H1 (cell line): ENCODE data around the gene GPBP1. TPM values are rescaled to one million over a fixed set of nuclear protein-coding genes. Genes with fewer than 3 reads are reported as not detected.
"Not testable (repeated sequence)": the region's sequence is repeated elsewhere in the genome, so short reads cannot be mapped to it uniquely, and the experiment has no call there.

ENCODE experiments used
- CTCF ChIA-PET: fragments of 300-600 bp; sonication (Branson Sonifier 250); formaldehyde crosslinking; loops from one replicate; lab custom pipeline; 2021; ENCODE audit not compliant: partially characterized antibody; lab: Charles Lee
- POLR2A ChIA-PET: fragments of 300-600 bp; sonication (Branson Sonifier 250); formaldehyde crosslinking; loops from one replicate; lab custom pipeline; 2021; ENCODE audit warnings: inconsistent platforms; ENCODE audit not compliant: partially characterized antibody; lab: Charles Lee
- DNase-seq, 2 experiments: peaks; one replicate each; pipeline versions ENCODE4 v3.0.0 to v3.0.0-alpha.2; 2010 to 2022; ENCODE audit warnings: low spot score in 2 of 2, low read depth in 1 of 2, mixed read lengths in 1 of 2
- FAIRE-seq: peaks from 2 replicates; lab custom pipeline; 2011; peaks lifted over from hg19 to GRCh38; lab: Jason Lieb, UNC
- H2AFZ ChIP-seq: 2 replicates; pipeline ENCODE4 v1.8.1; 2012; ENCODE audit warnings: low read length, inconsistent platforms
- H2AK5ac ChIP-seq: 2 replicates; pipeline ENCODE4 v1.6.1; 2013; ENCODE audit warnings: low read depth, low read length
- H2BK120ac ChIP-seq: replicated peaks from 2 replicates; pipeline ENCODE3; 2013; ENCODE audit warnings: low read depth, low read length, inconsistent platforms
- H2BK12ac ChIP-seq: 2 replicates; pipeline ENCODE4 v1.6.1; 2013; ENCODE audit warnings: low read depth, low read length
- H2BK15ac ChIP-seq: 2 replicates; pipeline ENCODE4 v1.6.1; 2013; ENCODE audit warnings: low read length
- H2BK20ac ChIP-seq: 2 replicates; pipeline ENCODE4 v1.6.1; 2013; ENCODE audit warnings: low read length
- H2BK5ac ChIP-seq: 2 replicates; pipeline ENCODE4 v1.6.1; 2013; ENCODE audit warnings: low read depth, low read length
- H3K14ac ChIP-seq: 2 replicates; pipeline ENCODE4 v1.6.1; 2013; ENCODE audit warnings: inconsistent platforms; ENCODE audit not compliant: insufficient read length
- H3K18ac ChIP-seq: 2 replicates; pipeline ENCODE4 v1.6.1; 2013; ENCODE audit warnings: low read length; ENCODE audit errors: extremely low read depth
- H3K23ac ChIP-seq: 2 replicates; pipeline ENCODE4 v1.6.1; 2013; ENCODE audit warnings: inconsistent platforms; ENCODE audit not compliant: insufficient read length
- H3K23me2 ChIP-seq: 2 replicates; pipeline ENCODE4 v1.6.1; 2013; ENCODE audit warnings: low read depth, low read length
- H3K27ac ChIP-seq: 2 replicates; pipeline ENCODE4 v1.6.1; 2011; ENCODE audit warnings: low read depth, low read length, inconsistent platforms
- H3K27me3 ChIP-seq, 4 experiments: replicated peaks in 1 of 4; 1 replicate in 1 of 4; 2 replicates in 3 of 4; pipeline versions ENCODE4 v1.6.1 to v1.8.1; 2011 to 2013; ENCODE audit warnings: low read length in 3 of 4, mild to moderate bottlenecking in 3 of 4, inconsistent platforms in 2 of 4, mixed read lengths in 2 of 4, moderate library complexity in 1 of 4; ENCODE audit not compliant: control insufficient read depth in 3 of 4, insufficient read depth in 3 of 4; ENCODE audit errors: extremely low read depth in 1 of 4
- H3K36me3 ChIP-seq, 4 experiments: 2 replicates each; pipeline versions ENCODE4 v1.6.1 to v1.8.1; 2011 to 2013; ENCODE audit warnings: mild to moderate bottlenecking in 4 of 4, low read length in 3 of 4, moderate library complexity in 2 of 4, control low read depth in 1 of 4, inconsistent platforms in 1 of 4; ENCODE audit not compliant: insufficient read depth in 4 of 4, control insufficient read depth in 2 of 4
- H3K4ac ChIP-seq: replicated peaks from 2 replicates; pipeline ENCODE3; 2013; ENCODE audit warnings: low read length, low read depth, mixed read lengths, inconsistent platforms; ENCODE audit not compliant: insufficient read length
- H3K4me1 ChIP-seq, 4 experiments: replicated peaks in 1 of 4; 1 replicate in 1 of 4; 2 replicates in 3 of 4; pipeline versions ENCODE4 v1.6.1 to v1.8.1; 2011 to 2013; ENCODE audit warnings: low read length in 3 of 4, inconsistent platforms in 2 of 4, mixed read lengths in 1 of 4; ENCODE audit not compliant: insufficient read depth in 4 of 4, control insufficient read depth in 3 of 4
- H3K4me2 ChIP-seq, 2 experiments: 2 replicates each; pipeline versions ENCODE4 v1.6.1 to v1.8.1; 2011 to 2013; ENCODE audit warnings: low read depth in 2 of 2, low read length in 2 of 2, control low read depth in 1 of 2, inconsistent platforms in 1 of 2, mild to moderate bottlenecking in 1 of 2; ENCODE audit not compliant: insufficient read depth in 1 of 2
- H3K4me3 ChIP-seq, 4 experiments: fragments of 200-600, 300-600 bp in 1 of 4; sonication (generic), shearing (Covaris generic), sonication (Bioruptor Twin) in 1 of 4; 2 replicates each; pipeline versions ENCODE4 v1.5.1 to v1.8.1; 2011 to 2016; ENCODE audit warnings: low read length in 4 of 4, low read depth in 3 of 4, control low read depth in 2 of 4, inconsistent platforms in 2 of 4, mild to moderate bottlenecking in 2 of 4, mixed read lengths in 1 of 4, moderate library complexity in 1 of 4; ENCODE audit not compliant: insufficient read depth in 2 of 4; ENCODE audit errors: extremely low read depth in 1 of 4
- H3K56ac ChIP-seq: replicated peaks from 2 replicates; pipeline ENCODE3; 2013; ENCODE audit warnings: low read depth, mild to moderate bottlenecking, mixed read lengths, low read length, inconsistent platforms; ENCODE audit not compliant: insufficient read length
- H3K79me1 ChIP-seq: 2 replicates; pipeline ENCODE4 v1.6.1; 2013; ENCODE audit warnings: low read depth, low read length, control low read depth
- H3K79me2 ChIP-seq, 2 experiments: 2 replicates each; pipeline versions ENCODE4 v1.6.1 to v1.8.1; 2012 to 2013; ENCODE audit warnings: low read length in 2 of 2, mild to moderate bottlenecking in 2 of 2, inconsistent platforms in 1 of 2; ENCODE audit not compliant: insufficient read depth in 2 of 2, control insufficient read depth in 1 of 2
- H3K9ac ChIP-seq, 4 experiments: replicated peaks in 1 of 4; 1 replicate in 1 of 4; 2 replicates in 3 of 4; pipeline versions ENCODE4 v1.6.1 to v1.8.1; 2011 to 2013; ENCODE audit warnings: low read depth in 3 of 4, low read length in 3 of 4, control low read depth in 2 of 4, mild to moderate bottlenecking in 2 of 4, moderate library complexity in 2 of 4, inconsistent platforms in 1 of 4; ENCODE audit errors: extremely low read depth in 1 of 4
- H3K9me3 ChIP-seq, 2 experiments: 2 replicates each; pipeline versions ENCODE4 v1.6.1 to v1.8.1; 2012 to 2013; ENCODE audit warnings: mild to moderate bottlenecking in 2 of 2, moderate library complexity in 2 of 2, control low read depth in 1 of 2, inconsistent platforms in 1 of 2, low read depth in 1 of 2, low read length in 1 of 2, mixed read lengths in 1 of 2; ENCODE audit not compliant: insufficient read depth in 2 of 2
- H4K20me1 ChIP-seq, 2 experiments: replicated peaks in 1 of 2; 2 replicates each; pipeline versions ENCODE3 to v1.8.1; 2011 to 2013; ENCODE audit warnings: inconsistent platforms in 2 of 2, low read length in 2 of 2, mild to moderate bottlenecking in 1 of 2; ENCODE audit not compliant: insufficient read depth in 2 of 2, control insufficient read depth in 1 of 2
- H4K5ac ChIP-seq: 2 replicates; pipeline ENCODE4 v1.6.1; 2013; ENCODE audit warnings: low read length, low read depth, mixed read lengths, inconsistent platforms; ENCODE audit not compliant: insufficient read length
- H4K8ac ChIP-seq: 2 replicates; pipeline ENCODE4 v1.8.0; 2013; ENCODE audit warnings: mild to moderate bottlenecking, moderate library complexity, low read length, inconsistent platforms; ENCODE audit not compliant: insufficient read depth; ENCODE audit errors: extremely low read depth
- H4K91ac ChIP-seq: replicated peaks from 2 replicates; pipeline ENCODE3; 2013; ENCODE audit warnings: low read length, mixed read lengths, inconsistent platforms; ENCODE audit not compliant: insufficient read length
- WGBS, 2 experiments: shearing (Covaris generic) in 1 of 2; methylation state at CpG; one replicate each; pipeline versions ENCODE4 v1.1.6 to v1.1.7; 2013 to 2015; ENCODE audit warnings: low lambda C conversion rate in 2 of 2, mixed read lengths in 2 of 2, inconsistent platforms in 1 of 2, low coverage in 1 of 2, missing lambda C conversion rate in 1 of 2; ENCODE audit not compliant: insufficient replicate concordance in 2 of 2, insufficient coverage in 1 of 2, insufficient read length in 1 of 2; ENCODE audit errors: extremely low coverage in 1 of 2, missing lambda C conversion rate in 1 of 2; 5-methylcytosine and 5-hydroxymethylcytosine counted together
- polyA plus RNA-seq, 7 experiments: library from polyadenylated mRNA; depleted of rRNA in 3 of 7; stranded (reverse) in 5 of 7; unstranded in 2 of 7; fragments of >200 nt in 5 of 7; fragments of 200-250 nt in 2 of 7; gene quantifications; 1 replicate in 5 of 7; 2 replicates in 1 of 7; 4 replicates in 1 of 7; pipeline versions ENCODE4 v1.2.1 to v1.2.3, GENCODE V29; 2011 to 2013; ENCODE audit warnings: missing spikeins in 2 of 7, mixed read lengths in 2 of 7
- total RNA-seq: library from RNA; stranded (reverse); fragmentation: NEBNext Ultra II Directional; extraction: Animal tissue kit (Norgen Biotek cat#: 25700); gene quantifications from 2 replicates; pipeline ENCODE4 v1.2.1, GENCODE V29; 2021
- TF ChIP-seq, protein P1 (sequence below): IDR thresholded peaks from 2 replicates; pipeline ENCODE4 v1.6.1; 2011; ENCODE audit warnings: low read length, improper control_type of control experiment
- TF ChIP-seq, protein P2 (sequence below), 3 experiments: IDR thresholded peaks; 1 replicate in 2 of 3; 2 replicates in 1 of 3; pipeline versions ENCODE4 v1.5.1 to v1.6.1; 2011; ENCODE audit warnings: low read length in 3 of 3, mild to moderate bottlenecking in 3 of 3, inconsistent platforms in 2 of 3, low read depth in 1 of 3, moderate library complexity in 1 of 3; ENCODE audit not compliant: insufficient read depth in 1 of 3; ENCODE audit errors: control extremely low read depth in 1 of 3

GPBP1 gene
- total and polyA plus RNA-seq, 2 of the 8 experiments (the other 6 are each of a cell fraction or from before 2014, with no cell fraction given), result 29.2 to 108 TPM

DNA sequence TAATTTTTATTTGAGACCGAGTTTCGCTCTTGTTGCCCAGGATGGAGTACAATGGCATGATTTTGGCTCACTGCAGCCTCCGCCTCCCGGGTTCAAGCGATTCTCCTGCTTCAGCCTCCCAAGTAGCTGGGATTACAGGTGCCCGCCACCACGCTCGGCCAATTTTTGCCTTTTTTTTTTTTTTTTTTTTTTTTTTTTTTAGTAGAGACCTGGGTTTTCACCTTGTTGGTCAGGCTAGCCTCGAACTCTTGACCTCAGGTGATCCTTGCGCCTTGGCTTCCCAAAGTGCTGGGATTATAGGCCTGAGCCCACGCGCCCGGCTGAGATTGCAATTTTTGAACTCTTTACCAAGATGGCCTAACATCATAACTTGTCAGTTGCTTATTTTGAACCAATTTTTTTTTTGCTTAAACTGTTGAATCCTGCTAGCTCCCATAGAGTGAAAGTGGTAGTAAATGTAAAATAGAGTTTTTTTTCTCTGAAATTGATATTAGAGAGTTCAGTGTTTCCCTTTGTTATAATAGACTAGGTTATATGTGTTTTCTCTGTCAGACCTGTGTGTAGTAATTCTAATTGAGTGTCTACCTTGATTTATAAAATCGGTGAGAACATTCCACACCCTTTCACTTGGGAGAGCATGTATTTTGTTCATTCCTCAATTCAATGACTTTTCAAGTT is 3.8 kb downstream of the GPBP1 start (continued):
- TF ChIP-seq, protein P1, sequence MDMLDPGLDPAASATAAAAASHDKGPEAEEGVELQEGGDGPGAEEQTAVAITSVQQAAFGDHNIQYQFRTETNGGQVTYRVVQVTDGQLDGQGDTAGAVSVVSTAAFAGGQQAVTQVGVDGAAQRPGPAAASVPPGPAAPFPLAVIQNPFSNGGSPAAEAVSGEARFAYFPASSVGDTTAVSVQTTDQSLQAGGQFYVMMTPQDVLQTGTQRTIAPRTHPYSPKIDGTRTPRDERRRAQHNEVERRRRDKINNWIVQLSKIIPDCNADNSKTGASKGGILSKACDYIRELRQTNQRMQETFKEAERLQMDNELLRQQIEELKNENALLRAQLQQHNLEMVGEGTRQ, result no peak
- TF ChIP-seq, protein P2, sequence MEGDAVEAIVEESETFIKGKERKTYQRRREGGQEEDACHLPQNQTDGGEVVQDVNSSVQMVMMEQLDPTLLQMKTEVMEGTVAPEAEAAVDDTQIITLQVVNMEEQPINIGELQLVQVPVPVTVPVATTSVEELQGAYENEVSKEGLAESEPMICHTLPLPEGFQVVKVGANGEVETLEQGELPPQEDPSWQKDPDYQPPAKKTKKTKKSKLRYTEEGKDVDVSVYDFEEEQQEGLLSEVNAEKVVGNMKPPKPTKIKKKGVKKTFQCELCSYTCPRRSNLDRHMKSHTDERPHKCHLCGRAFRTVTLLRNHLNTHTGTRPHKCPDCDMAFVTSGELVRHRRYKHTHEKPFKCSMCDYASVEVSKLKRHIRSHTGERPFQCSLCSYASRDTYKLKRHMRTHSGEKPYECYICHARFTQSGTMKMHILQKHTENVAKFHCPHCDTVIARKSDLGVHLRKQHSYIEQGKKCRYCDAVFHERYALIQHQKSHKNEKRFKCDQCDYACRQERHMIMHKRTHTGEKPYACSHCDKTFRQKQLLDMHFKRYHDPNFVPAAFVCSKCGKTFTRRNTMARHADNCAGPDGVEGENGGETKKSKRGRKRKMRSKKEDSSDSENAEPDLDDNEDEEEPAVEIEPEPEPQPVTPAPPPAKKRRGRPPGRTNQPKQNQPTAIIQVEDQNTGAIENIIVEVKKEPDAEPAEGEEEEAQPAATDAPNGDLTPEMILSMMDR (IDR thresholded peaks at IDR 0.05; ENCODE audit: control extremely low read depth in 1 of 3, insufficient read depth in 1 of 3, low read depth in 1 of 3, low read length in 3 of 3), result no peak

DNA sequence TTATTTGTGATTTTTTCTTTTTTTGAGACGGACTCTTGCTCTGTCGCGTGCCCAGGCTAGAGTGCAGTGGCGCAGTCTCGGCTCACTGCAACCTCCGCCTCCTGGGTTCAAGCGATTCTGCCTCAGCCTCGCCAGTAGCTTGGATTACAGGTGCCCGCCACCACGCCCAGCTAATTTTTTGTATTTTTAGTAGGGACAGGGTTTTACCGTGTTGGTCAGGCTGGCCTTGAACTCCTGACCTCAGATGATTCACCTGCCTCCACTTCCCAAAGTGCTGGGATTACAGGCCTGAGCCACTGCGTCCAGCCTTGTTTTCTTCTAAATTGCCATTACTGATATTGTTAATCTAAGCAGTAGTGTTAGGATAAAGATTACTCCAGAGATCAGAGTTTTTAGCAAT is 4.4 kb downstream of the GPBP1 start:
- CTCF ChIA-PET, FAIRE-seq: not testable (repeated sequence)
- peaks cover 27 to 43% of the 10 kb centered on the region in 2 experiments for H4K20me1 ChIP-seq

More for the DNA sequence above, 4.4 kb downstream of the GPBP1 start:
- H3K4me1 ChIP-seq, H3K14ac ChIP-seq, H2BK5ac ChIP-seq, H3K23me2 ChIP-seq, H4K5ac ChIP-seq, H2BK120ac ChIP-seq, H3K23ac ChIP-seq, H3K4ac ChIP-seq, H3K27ac ChIP-seq, H2BK12ac ChIP-seq, H3K9ac ChIP-seq, H3K18ac ChIP-seq, H4K91ac ChIP-seq, H3K56ac ChIP-seq, H2AK5ac ChIP-seq, DNase-seq, H2AFZ ChIP-seq, H3K9me3 ChIP-seq, H2BK20ac ChIP-seq, POLR2A ChIA-PET, H3K79me1 ChIP-seq, H4K8ac ChIP-seq, H2BK15ac ChIP-seq, H3K27me3 ChIP-seq: not testable (repeated sequence)
- H3K4me2 ChIP-seq, result peak overlapping the region; percentile 74 to 90
- H3K36me3 ChIP-seq, result peaks cover 0 to 28% (median 0%) of the 10 kb centered on the region in 4 experiments; a peak in 2 of 8 replicates
- peaks cover 80 to 91% of the 10 kb centered on the region in 2 experiments for H3K79me2 ChIP-seq
- WGBS, 2 experiments, result 84% methylated on average over 12 of the region's 12 CpGs; no CpG with 5 or more reads in 1 of the 2 experiments
- peak overlapping the region; percentile 6 to 97 (median 26); a peak in 5 of 8 replicates for H3K4me3 ChIP-seq
